Progenitor cell of endocrine pancreas (in vitro differentiated cells): ENCODE data around the gene DDX24. TPM values are rescaled to one million over a fixed set of nuclear protein-coding genes. Genes with fewer than 3 reads are reported as not detected.

Experiments
- DNase-seq: peaks from one replicate; pipeline ENCODE4 v3.0.0; 2021; ENCODE audit warnings: low spot score; ENCODE audit not compliant: unreplicated experiment
- H3K27ac Mint-ChIP-seq: 2 replicates; pipeline ENCODE4 v1.8.0; 2021; ENCODE audit warnings: mild to moderate bottlenecking, moderate library complexity, mixed read lengths
- H3K27me3 Mint-ChIP-seq: 2 replicates; pipeline ENCODE4 v1.8.0; 2021; ENCODE audit warnings: mixed read lengths
- H3K36me3 Mint-ChIP-seq: 2 replicates; pipeline ENCODE4 v1.8.0; 2022; ENCODE audit warnings: mixed read lengths; ENCODE audit not compliant: insufficient read depth
- H3K4me1 Mint-ChIP-seq: 2 replicates; pipeline ENCODE4 v1.8.0; 2021; ENCODE audit warnings: low read depth, mixed read lengths
- H3K4me3 Mint-ChIP-seq: 2 replicates; pipeline ENCODE4 v1.8.0; 2021; ENCODE audit warnings: low read depth, mild to moderate bottlenecking, moderate library complexity, mixed read lengths
- H3K9me3 Mint-ChIP-seq: 2 replicates; pipeline ENCODE4 v1.8.0; 2021; ENCODE audit warnings: low read depth, mixed read lengths
- total RNA-seq: library from RNA; stranded (reverse); gene quantifications from 2 replicates; pipeline ENCODE4 v1.2.1, GENCODE V29; 2021
- TF ChIP-seq, protein P1 (sequence below): fragments of 200-600 bp; sonication (generic); IDR thresholded peaks from one replicate; pipeline ENCODE4 v1.5.0; 2021; ENCODE audit warnings: antibody characterized with exemption, mild to moderate bottlenecking; ENCODE audit not compliant: unreplicated experiment

DDX24 gene
- total RNA-seq, 1 donor from 2014 or later, result 139 TPM

DNA sequence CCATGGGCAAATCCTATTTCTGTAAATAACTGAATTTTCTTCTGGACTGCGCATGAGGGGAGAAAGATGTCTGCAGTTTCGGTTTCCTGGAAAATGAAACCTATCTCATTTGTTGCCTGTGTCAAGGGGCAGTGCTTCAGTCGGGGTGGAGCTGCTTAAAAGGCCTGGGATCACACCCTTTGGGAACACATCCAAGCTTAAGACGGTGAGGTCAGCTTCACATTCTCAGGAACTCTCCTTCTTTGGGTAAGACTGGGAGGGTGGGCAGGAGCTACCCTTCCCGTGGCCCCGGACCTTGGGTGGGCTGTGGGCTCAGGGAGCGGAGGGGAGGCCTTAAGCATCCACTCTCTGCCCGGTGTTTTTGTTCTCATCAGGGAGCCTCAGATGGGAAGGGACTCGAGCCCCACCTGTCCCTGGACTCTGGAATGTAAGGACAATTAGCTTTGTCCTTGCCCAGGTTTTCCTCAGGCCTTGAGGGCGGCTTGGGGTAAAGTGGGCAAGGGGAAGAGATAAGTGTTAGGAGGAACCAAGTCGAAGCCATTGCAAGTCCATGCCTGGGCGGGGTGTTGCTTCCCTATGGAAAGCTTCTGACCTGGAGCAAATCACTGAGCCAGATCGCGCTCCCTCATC is 29.7 kb upstream of the DDX24 start, which contains the start of gene IFI27:
Gene IFI27 (plus strand): TSS at position 185 of the 630 bp plus-strand sequence.
- no peak for DNase-seq
- Mint-ChIP-seq H3K36me3 (peaks cover 2% of the 10 kb centered on the region), H3K27ac (no peak within 1 kb of the TSS), H3K4me3 (no peak within 1 kb of the TSS), H3K4me1 (peaks cover 3% of the 10 kb centered on the region), H3K27me3 (peaks cover 14% of the 10 kb centered on the region), H3K9me3 (no peaks in the 10 kb centered on the region)
- TF ChIP-seq, protein P1, sequence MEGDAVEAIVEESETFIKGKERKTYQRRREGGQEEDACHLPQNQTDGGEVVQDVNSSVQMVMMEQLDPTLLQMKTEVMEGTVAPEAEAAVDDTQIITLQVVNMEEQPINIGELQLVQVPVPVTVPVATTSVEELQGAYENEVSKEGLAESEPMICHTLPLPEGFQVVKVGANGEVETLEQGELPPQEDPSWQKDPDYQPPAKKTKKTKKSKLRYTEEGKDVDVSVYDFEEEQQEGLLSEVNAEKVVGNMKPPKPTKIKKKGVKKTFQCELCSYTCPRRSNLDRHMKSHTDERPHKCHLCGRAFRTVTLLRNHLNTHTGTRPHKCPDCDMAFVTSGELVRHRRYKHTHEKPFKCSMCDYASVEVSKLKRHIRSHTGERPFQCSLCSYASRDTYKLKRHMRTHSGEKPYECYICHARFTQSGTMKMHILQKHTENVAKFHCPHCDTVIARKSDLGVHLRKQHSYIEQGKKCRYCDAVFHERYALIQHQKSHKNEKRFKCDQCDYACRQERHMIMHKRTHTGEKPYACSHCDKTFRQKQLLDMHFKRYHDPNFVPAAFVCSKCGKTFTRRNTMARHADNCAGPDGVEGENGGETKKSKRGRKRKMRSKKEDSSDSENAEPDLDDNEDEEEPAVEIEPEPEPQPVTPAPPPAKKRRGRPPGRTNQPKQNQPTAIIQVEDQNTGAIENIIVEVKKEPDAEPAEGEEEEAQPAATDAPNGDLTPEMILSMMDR, result no peak

DNA sequence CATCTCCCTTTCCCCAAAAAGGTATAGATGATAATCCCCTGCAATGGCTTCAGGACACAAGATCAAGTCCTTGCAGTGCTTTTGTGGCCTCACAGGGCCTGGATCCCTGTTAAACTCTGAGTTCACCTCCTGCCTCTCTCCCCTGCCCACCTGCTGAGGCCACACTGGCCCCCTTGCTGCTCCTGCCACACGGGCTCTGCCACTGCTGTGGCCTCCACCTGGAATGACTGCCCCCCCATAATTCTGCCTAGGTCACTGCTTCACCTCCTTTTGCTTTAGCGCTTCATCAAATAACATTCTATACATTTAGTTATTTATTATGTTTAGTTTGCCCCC is 28.9 kb upstream of the DDX24 start:
- Mint-ChIP-seq H3K4me1 (peaks cover 3% of the 10 kb centered on the region), H3K27me3 (peaks cover 7% of the 10 kb centered on the region), H3K9me3 (no peaks in the 10 kb centered on the region), H3K36me3 (peaks cover 2% of the 10 kb centered on the region), H3K4me3 (no peak overlapping the region), H3K27ac (no peak overlapping the region)
- no peak for DNase-seq
- TF ChIP-seq, protein P1, result no peak

DNA sequence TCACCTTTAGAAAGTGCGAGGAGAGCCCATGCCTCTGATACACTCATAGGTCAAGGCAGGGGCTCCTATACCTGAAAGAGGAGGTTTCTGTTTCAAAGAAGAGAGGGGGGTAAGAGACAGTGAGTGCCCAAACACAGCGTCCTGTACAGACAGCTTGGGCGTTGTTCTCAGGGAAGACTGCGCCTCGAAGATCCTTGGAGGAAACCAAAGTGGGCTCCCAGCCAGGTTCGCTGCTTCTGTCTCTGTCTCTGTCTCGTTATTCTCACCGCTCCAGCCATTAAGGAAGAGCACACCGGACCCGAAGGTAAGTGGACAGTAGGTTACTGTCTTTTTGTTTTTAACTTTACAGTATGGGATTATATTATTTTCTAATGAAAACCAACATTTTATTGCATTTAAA is 23.7 kb upstream of the DDX24 start:
- peaks cover 2% of the 10 kb centered on the region for H3K36me3 Mint-ChIP-seq
- peaks cover 5% of the 10 kb centered on the region for H3K4me1 Mint-ChIP-seq
- DNase-seq, result no peak
- H3K4me3 Mint-ChIP-seq, result no peak overlapping the region
- no peaks in the 10 kb centered on the region for H3K27me3 Mint-ChIP-seq
- no peak overlapping the region for H3K27ac Mint-ChIP-seq
- no peaks in the 10 kb centered on the region for H3K9me3 Mint-ChIP-seq
- TF ChIP-seq, protein P1, result no peak

DNA sequence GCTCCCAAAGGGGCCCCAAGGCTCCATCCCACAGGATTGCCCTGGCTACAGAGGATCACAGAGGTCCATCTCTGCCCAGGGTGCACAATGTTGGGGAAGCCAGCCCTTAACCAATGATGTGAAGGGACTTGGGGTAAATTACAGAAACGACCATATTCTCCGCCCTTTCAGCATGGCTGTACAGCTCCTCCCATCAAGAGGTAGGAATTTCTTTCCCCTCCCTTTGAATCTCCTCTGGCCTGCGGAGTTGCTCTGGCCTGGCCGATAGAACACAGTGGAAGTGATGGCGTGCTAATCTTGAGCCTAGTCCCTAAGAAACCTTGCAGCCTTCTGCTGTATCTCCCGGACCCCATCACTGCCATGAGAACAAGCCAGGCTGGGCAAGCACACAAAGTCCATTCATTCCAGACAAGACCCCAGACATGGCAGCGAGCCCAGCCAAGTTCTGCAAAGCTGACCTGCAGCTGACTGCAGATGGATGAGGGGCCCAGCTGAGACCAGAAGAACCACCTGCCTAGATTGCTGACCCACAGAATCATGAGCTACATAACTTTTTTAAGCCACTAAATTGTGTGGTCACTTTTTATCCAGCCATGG is 22.6 kb upstream of the DDX24 start:
- H3K36me3 Mint-ChIP-seq, result peaks cover 4% of the 10 kb centered on the region
- H3K27ac Mint-ChIP-seq, result no peak overlapping the region
- no peaks in the 10 kb centered on the region for H3K27me3 Mint-ChIP-seq
- H3K4me1 Mint-ChIP-seq, result peaks cover 5% of the 10 kb centered on the region
- no peak for DNase-seq
- no peak overlapping the region for H3K4me3 Mint-ChIP-seq
- no peaks in the 10 kb centered on the region for H3K9me3 Mint-ChIP-seq
- TF ChIP-seq, protein P1, result no peak

DNA sequence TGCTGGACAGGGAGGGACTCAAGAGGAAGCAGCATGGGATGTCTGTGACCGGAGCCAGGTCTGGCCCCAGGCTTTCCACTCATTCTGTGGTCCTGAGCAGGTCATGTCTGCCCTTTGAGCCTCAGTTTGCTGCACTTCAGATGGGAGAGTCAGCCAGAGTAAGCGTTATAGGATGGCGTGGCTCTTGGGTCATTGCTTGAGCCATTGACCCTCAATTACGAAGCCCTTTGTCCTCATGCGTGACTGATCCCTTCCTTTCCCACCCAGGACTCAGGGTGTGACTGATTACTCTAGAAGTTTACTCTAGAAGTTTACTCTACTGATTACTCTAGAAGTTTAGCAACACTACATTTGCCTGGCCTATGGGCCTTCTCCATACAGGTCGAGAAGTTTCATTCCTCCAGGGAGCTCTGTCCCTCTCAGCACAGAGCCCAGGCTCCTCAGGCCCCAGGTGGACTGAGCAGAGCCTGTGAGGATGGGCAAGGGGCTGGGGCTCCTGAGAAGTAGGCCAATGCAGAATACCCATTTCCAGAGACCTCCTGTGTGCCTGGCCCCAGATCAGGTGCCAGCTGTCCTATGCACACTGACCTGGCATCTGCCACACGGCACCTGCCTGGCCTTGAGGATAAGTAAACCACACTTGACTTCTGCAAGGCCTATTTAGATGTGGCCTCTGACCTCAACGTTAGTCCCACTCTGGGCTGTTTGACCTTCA is 21.9 kb upstream of the DDX24 start:
- DNase-seq, result no peak
- Mint-ChIP-seq H3K4me1 (peaks cover 2% of the 10 kb centered on the region), H3K27ac (no peak overlapping the region), H3K36me3 (peaks cover 2% of the 10 kb centered on the region), H3K9me3 (no peaks in the 10 kb centered on the region), H3K27me3 (no peaks in the 10 kb centered on the region), H3K4me3 (no peak overlapping the region)
- TF ChIP-seq, protein P1, result no peak
